LNCaP clone FGC (cell line): ENCODE results near the gene HOXC13.

Source experiments
- DNase-seq: peaks from one replicate; pipeline ENCODE4 v3.0.0-alpha.2; 2011; ENCODE audit warnings: low read depth
- H3K4me3 ChIP-seq: 2 replicates; pipeline ENCODE4 v1.5.1; 2011; ENCODE audit warnings: mild to moderate bottlenecking, low read depth, low read length, control low read depth
- CTCF ChIP-seq: IDR thresholded peaks from 2 replicates; pipeline ENCODE4 v1.5.1; 2012; ENCODE audit warnings: mild to moderate bottlenecking; ENCODE audit not compliant: control insufficient read depth, insufficient read depth; ENCODE audit errors: extremely low read depth

Gene HOXC13

GRCh38 chr12:53940443-53941014 is 1.9 kb downstream of the HOXC13 start:
- no peak for TF ChIP-seq CTCF
- DNase-seq: no peak

GRCh38 chr12:53941187-53941586 is 2.6 kb downstream of the HOXC13 start:
- TF ChIP-seq CTCF: no peak

More at GRCh38 chr12:53940443-53941014, 1.9 kb downstream of the HOXC13 start:
- peak overlapping the region; percentile 59 for H3K4me3 ChIP-seq

GRCh38 chr12:53941750-53942149 is 3.1 kb downstream of the HOXC13 start:
- H3K4me3 ChIP-seq: no peak overlapping the region

More at GRCh38 chr12:53941187-53941586, 2.6 kb downstream of the HOXC13 start:
- no peak for DNase-seq
- no peak overlapping the region for H3K4me3 ChIP-seq

GRCh38 chr12:53942467-53942997 is 3.9 kb downstream of the HOXC13 start:
- H3K4me3 ChIP-seq: no peak overlapping the region
- no peak for DNase-seq
- no peak for TF ChIP-seq CTCF

More at GRCh38 chr12:53941750-53942149, 3.1 kb downstream of the HOXC13 start:
- no peak for TF ChIP-seq CTCF
- DNase-seq: no peak

- no peak for TF ChIP-seq CTCF
- no peak for DNase-seq
- H3K4me3 ChIP-seq: no peak overlapping the region
Measured at GRCh38 chr12:53944209-53944608, 5.6 kb downstream of the HOXC13 start.

- no peak for DNase-seq
- TF ChIP-seq CTCF: no peak
- no peak overlapping the region for H3K4me3 ChIP-seq
Measured at GRCh38 chr12:53944907-53945847, 6.5 kb downstream of the HOXC13 start.
